ENCODE data around the gene TJP2. TPM values are rescaled to one million over a fixed set of nuclear protein-coding genes. Genes with fewer than 3 reads are reported as not detected.

The TJP2 gene
- total and polyA plus RNA-seq, 4 donors, result 89.5 to 106 (median 94.5) TPM

Other genes starting within 250 kb of the TJP2 start
- gene PRKACG, start 160.2 kb upstream of the TJP2 start, total RNA-seq, result not detected
- gene PRKACG, start 160.2 kb upstream of the TJP2 start, polyA plus RNA-seq (ENCODE audit: insufficient read length in 2 of 2), result under 1 TPM in 1 of 2 donors, not detected in 1; 0.11 TPM
- 1 to 10 TPM; 5.0 to 8.0 TPM for gene FXN, start 138.5 kb upstream of the TJP2 start, total RNA-seq
- 10 to 100 TPM; 17.6 to 18.1 TPM for gene FXN, start 138.5 kb upstream of the TJP2 start, polyA plus RNA-seq (ENCODE audit: insufficient read length in 2 of 2)
- 10 to 100 TPM; 19.5 to 24.2 TPM for gene ENTREP1, start 150.9 kb downstream of the TJP2 start, total RNA-seq
- 100 to 1,000 TPM; 102 to 110 TPM for gene ENTREP1, start 150.9 kb downstream of the TJP2 start, polyA plus RNA-seq (ENCODE audit: insufficient read length in 2 of 2)

Measured in spinal cord (tissue), 4 donors.